CD4-positive, alpha-beta T cell (primary cell): ENCODE measurements around the gene RTKN2. TPM values are rescaled to one million over a fixed set of nuclear protein-coding genes. Genes with fewer than 3 reads are reported as not detected.

Experiments used
- ATAC-seq: fragments of 200-7000 bp; cut with Tn5 transposase; one replicate; pipeline ENCODE4 v1.10.0; 2022; ENCODE audit warnings: mild to moderate bottlenecking; ENCODE audit not compliant: poor library complexity
- CTCF ChIA-PET: fragments of 350-600 bp; sonication (Branson Sonifier 250); formaldehyde crosslinking; loops from one replicate; lab custom pipeline; 2021; ENCODE audit warnings: antibody characterized with exemption, inconsistent platforms; lab: Charles Lee
- POLR2A ChIA-PET: fragments of 350-600 bp; sonication (Branson Sonifier 250); formaldehyde crosslinking; loops from one replicate; lab custom pipeline; 2021; ENCODE audit warnings: antibody characterized with exemption, inconsistent platforms; lab: Charles Lee
- DNase-seq, 14 experiments: peaks; one replicate each; pipeline ENCODE4 v3.0.0-alpha.2; 2013 to 2020; ENCODE audit warnings: mixed read lengths in 2 of 14
- H3K27ac ChIP-seq, 2 donors: one replicate each; pipeline versions ENCODE4 v1.5.1 to v1.7.0; 2013; ENCODE audit warnings: low read length in 2 of 2, low read depth in 1 of 2, mild to moderate bottlenecking in 1 of 2
- H3K27me3 ChIP-seq, 2 experiments: 1 replicate in 1 of 2; 2 replicates in 1 of 2; pipeline versions ENCODE4 v1.6.1 to v1.7.0; 2013; ENCODE audit warnings: low read length in 2 of 2, control low read depth in 1 of 2, mild to moderate bottlenecking in 1 of 2, moderate library complexity in 1 of 2; ENCODE audit not compliant: insufficient read depth in 2 of 2, control insufficient read depth in 1 of 2
- H3K36me3 ChIP-seq: one replicate; pipeline ENCODE4 v1.6.1; 2013; ENCODE audit warnings: low read length, control low read depth; ENCODE audit not compliant: insufficient read depth
- H3K4me1 ChIP-seq: one replicate; pipeline ENCODE4 v1.6.1; 2013; ENCODE audit warnings: low read length, control low read depth; ENCODE audit not compliant: insufficient read depth
- H3K4me3 ChIP-seq: one replicate; pipeline ENCODE4 v1.5.1; 2013; ENCODE audit warnings: mild to moderate bottlenecking, low read length, moderate library complexity
- H3K9me3 ChIP-seq, 2 experiments: 1 replicate in 1 of 2; 2 replicates in 1 of 2; pipeline versions ENCODE4 v1.6.1 to v1.7.0; 2013; ENCODE audit warnings: low read length in 2 of 2, mild to moderate bottlenecking in 2 of 2, control low read depth in 1 of 2, moderate library complexity in 1 of 2; ENCODE audit not compliant: control insufficient read depth in 1 of 2, insufficient read depth in 1 of 2
- H3K27ac Mint-ChIP-seq: one replicate; pipeline ENCODE4 v1.8.0; 2020; ENCODE audit warnings: mixed read lengths
- H3K27me3 Mint-ChIP-seq: one replicate; pipeline ENCODE4 v1.8.0; 2021; ENCODE audit warnings: mixed read lengths
- H3K36me3 Mint-ChIP-seq: one replicate; pipeline ENCODE4 v1.8.0; 2021; ENCODE audit warnings: low read depth, mixed read lengths
- H3K4me1 Mint-ChIP-seq: one replicate; pipeline ENCODE4 v1.8.0; 2021; ENCODE audit warnings: low read depth, mixed read lengths
- H3K4me3 Mint-ChIP-seq: one replicate; pipeline ENCODE4 v1.8.0; 2020; ENCODE audit warnings: mild to moderate bottlenecking, mixed read lengths
- H3K9me3 Mint-ChIP-seq: one replicate; pipeline ENCODE4 v1.8.0; 2020; ENCODE audit warnings: mixed read lengths
- CTCF ChIP-seq: fragments of 200-600 bp; IDR thresholded peaks from one replicate; pipeline ENCODE4 v1.8.0; 2022; ENCODE audit warnings: antibody characterized with exemption, mild to moderate bottlenecking
- intact Hi-C, 2 experiments: fragments of 100-400 bp; cut with DNase I in 1 of 2; cut with micrococcal nuclease in 1 of 2; formaldehyde crosslinking; loops; one replicate each; pipeline versions ENCODE4 v1.15.1 to v1.9.0; 2023 to 2025; cut with DNase I, micrococcal nuclease
- total RNA-seq, 174 experiments: library from RNA in 2 of 174; stranded (reverse) in 2 of 174; gene quantifications; one replicate each; pipeline ENCODE4 v1.2.3 and lab custom pipeline; 2021 to 2026

RTKN2 gene
- total RNA-seq, 2 experiments from 2014 or later, result 3.7 to 3.9 TPM

GRCh38 chr10:62196528-62196927 is 72.1 kb downstream of the RTKN2 start:
- H3K4me1 Mint-ChIP-seq, result peaks cover 38% of the 10 kb centered on the region
- TF ChIP-seq CTCF, result no peak
- POLR2A ChIA-PET, result interaction anchor here (2.0 kb wide), 1 partner anchor 158 kb away, joined by 6 read pairs; no protein-coding TSS in a partner anchor
- DNase-seq (no peak), ATAC-seq (no peak)
- Histone ChIP-seq H3K4me1 (peaks cover 5% of the 10 kb centered on the region), H3K36me3 (no peaks in the 10 kb centered on the region), H3K27me3 (no peaks in the 10 kb centered on the region), H3K9me3 (no peaks in the 10 kb centered on the region), H3K27ac (no peak overlapping the region), H3K4me3 (no peak overlapping the region)
- H3K36me3 Mint-ChIP-seq, result no peaks in the 10 kb centered on the region
- CTCF ChIA-PET, result interaction anchor here (0.5 to 1.7 kb wide), 2 partner anchors 300 to 445 kb away, joined by 3 to 4 read pairs; no protein-coding TSS in a partner anchor
- intact Hi-C loops, result loop anchor here in 1 of 2 experiments (5.0 kb wide), 1 partner anchor 294 kb away; the partner anchor contains the start of gene ARID5B
- H3K27ac Mint-ChIP-seq, result no peak overlapping the region
- H3K27me3 Mint-ChIP-seq, result no peaks in the 10 kb centered on the region
- H3K9me3 Mint-ChIP-seq, result no peaks in the 10 kb centered on the region
- no peak overlapping the region for H3K4me3 Mint-ChIP-seq

DNA sequence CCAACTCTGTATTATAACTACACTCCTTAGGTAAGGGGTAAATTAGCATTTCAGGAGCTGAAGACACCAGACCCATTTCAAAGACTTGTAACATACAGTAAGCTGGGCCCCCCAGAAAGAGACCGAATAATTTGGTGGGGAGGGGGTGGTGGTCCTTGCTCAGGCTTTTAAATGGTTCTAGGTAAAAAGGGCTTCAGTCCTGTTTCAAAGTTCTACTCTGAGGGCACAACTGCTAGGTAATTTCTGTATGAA is 73.0 kb downstream of the RTKN2 start:
- Histone ChIP-seq H3K9me3 (no peaks in the 10 kb centered on the region), H3K4me1 (peaks cover 5% of the 10 kb centered on the region), H3K27me3 (no peaks in the 10 kb centered on the region), H3K36me3 (no peaks in the 10 kb centered on the region), H3K4me3 (no peak overlapping the region), H3K27ac (no peak overlapping the region)
- Mint-ChIP-seq H3K27ac (no peak overlapping the region), H3K9me3 (no peaks in the 10 kb centered on the region), H3K36me3 (no peaks in the 10 kb centered on the region), H3K4me1 (peaks cover 30% of the 10 kb centered on the region), H3K27me3 (no peaks in the 10 kb centered on the region), H3K4me3 (no peak overlapping the region)
- no peak for TF ChIP-seq CTCF
- ATAC-seq (no peak), DNase-seq (no peak)
- ChIA-PET POLR2A (interaction anchor here (1.5 to 2.0 kb wide), 2 partner anchors 12 to 157 kb away, joined by 3 to 6 read pairs; no protein-coding TSS in a partner anchor), CTCF (interaction anchor here (1.7 kb wide), 1 partner anchor 299 kb away, joined by 4 read pairs; no protein-coding TSS in a partner anchor)
- intact Hi-C loops, result loop anchor here in 1 of 2 experiments (5.0 kb wide), 1 partner anchor 293 kb away; the partner anchor contains the start of gene ARID5B

- Mint-ChIP-seq H3K4me1 (peaks cover 32% of the 10 kb centered on the region), H3K36me3 (no peaks in the 10 kb centered on the region), H3K27me3 (no peaks in the 10 kb centered on the region), H3K27ac (no peak overlapping the region), H3K4me3 (no peak overlapping the region), H3K9me3 (no peaks in the 10 kb centered on the region)
- Histone ChIP-seq H3K27me3 (no peaks in the 10 kb centered on the region), H3K27ac (no peak overlapping the region), H3K4me3 (no peak overlapping the region), H3K4me1 (peaks cover 5% of the 10 kb centered on the region), H3K36me3 (no peaks in the 10 kb centered on the region), H3K9me3 (no peaks in the 10 kb centered on the region)
- CTCF ChIA-PET, result interaction anchor here (1.7 kb wide), 1 partner anchor 298 kb away, joined by 4 read pairs; no protein-coding TSS in a partner anchor
- ATAC-seq (no peak), DNase-seq (no peak)
- TF ChIP-seq CTCF, result no peak
- POLR2A ChIA-PET, result interaction anchor here (1.5 to 2.0 kb wide), 2 partner anchors 11 to 156 kb away, joined by 3 to 6 read pairs; no protein-coding TSS in a partner anchor
- intact Hi-C loops, result loop anchor here (5.0 kb wide), 2 partner anchors 293 to 298 kb away; partner anchors contain the start of gene ARID5B (in 1 of the 2)
Measured at GRCh38 chr10:62194924-62195674, 73.5 kb downstream of the RTKN2 start.
